Measurements from ENCODE around the gene FXYD3. TPM values are rescaled to one million over a fixed set of nuclear protein-coding genes. Genes with fewer than 3 reads are reported as not detected.

FXYD3 gene
- total and polyA plus RNA-seq, 2 experiments from 2014 or later = 0.81 TPM; not detected in 1

DNA sequence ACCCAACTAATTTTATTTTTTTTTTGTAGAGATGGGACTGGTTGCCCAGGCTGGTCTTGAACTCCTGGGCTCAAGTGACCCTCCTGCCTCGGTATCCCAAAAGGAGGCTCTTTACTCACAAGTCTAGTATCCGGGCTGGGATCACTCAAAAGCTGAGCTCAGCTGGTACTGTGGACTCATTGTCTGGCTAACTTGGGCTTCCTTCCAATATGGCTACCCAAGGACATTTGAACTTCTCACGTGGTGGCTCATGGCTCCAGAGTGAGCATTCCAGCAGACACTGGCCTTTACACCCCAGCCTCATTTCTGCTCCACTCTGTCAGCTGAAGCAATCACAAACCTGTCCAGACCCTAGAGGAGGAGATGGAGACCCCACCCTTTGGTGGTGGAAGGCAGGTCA, 45.2 kb upstream of the FXYD3 start (continued):
- TF ChIP-seq, protein P1, sequence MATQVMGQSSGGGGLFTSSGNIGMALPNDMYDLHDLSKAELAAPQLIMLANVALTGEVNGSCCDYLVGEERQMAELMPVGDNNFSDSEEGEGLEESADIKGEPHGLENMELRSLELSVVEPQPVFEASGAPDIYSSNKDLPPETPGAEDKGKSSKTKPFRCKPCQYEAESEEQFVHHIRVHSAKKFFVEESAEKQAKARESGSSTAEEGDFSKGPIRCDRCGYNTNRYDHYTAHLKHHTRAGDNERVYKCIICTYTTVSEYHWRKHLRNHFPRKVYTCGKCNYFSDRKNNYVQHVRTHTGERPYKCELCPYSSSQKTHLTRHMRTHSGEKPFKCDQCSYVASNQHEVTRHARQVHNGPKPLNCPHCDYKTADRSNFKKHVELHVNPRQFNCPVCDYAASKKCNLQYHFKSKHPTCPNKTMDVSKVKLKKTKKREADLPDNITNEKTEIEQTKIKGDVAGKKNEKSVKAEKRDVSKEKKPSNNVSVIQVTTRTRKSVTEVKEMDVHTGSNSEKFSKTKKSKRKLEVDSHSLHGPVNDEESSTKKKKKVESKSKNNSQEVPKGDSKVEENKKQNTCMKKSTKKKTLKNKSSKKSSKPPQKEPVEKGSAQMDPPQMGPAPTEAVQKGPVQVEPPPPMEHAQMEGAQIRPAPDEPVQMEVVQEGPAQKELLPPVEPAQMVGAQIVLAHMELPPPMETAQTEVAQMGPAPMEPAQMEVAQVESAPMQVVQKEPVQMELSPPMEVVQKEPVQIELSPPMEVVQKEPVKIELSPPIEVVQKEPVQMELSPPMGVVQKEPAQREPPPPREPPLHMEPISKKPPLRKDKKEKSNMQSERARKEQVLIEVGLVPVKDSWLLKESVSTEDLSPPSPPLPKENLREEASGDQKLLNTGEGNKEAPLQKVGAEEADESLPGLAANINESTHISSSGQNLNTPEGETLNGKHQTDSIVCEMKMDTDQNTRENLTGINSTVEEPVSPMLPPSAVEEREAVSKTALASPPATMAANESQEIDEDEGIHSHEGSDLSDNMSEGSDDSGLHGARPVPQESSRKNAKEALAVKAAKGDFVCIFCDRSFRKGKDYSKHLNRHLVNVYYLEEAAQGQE (IDR thresholded peaks at IDR 0.05; ENCODE audit: unreplicated experiment) = no peak
- TF ChIP-seq CREB1 (CRISPR knock-in tag; IDR thresholded peaks at IDR 0.05; ENCODE audit: low read depth) = no peak
- no peak for TF ChIP-seq EZH2phosphoT487 (IDR thresholded peaks at IDR 0.05; ENCODE audit: unreplicated experiment)

DNA sequence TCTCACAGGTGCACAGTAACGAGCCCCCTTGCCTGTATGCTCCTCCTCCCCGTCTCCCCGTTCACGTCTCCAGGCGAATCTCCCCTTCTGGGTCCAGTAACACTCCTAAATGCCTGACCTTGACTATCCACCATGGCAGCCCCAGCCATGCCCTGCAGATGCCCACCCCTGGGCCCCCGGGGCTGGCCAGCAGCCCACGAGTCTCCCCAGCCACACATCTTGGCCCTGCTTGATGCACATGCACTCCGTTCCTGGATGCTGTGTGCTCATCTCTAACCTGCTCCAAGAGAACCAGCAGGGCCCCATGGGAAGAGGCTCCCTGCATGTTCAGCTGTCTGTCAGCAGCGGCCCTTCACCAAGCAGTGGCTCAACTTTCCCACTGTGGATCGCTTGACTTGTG, 42.1 kb upstream of the FXYD3 start:
- Histone ChIP-seq H3K36me3 (ENCODE audit: insufficient read depth) (no peaks in the 10 kb centered on the region), H2AFZ (no peak overlapping the region), H3K9me2 (ENCODE audit: insufficient read depth) (0 out of 2 replicates have a peak, but pooled peaks cover 4% of the 10 kb centered on the region), H3K4me3 (no peak overlapping the region), H3K4me2 (no peak overlapping the region), H4K20me1 (replicated peaks; ENCODE audit: insufficient read depth) (no peaks in the 10 kb centered on the region), H3F3A (replicated peaks; ENCODE audit: low read depth) (peaks cover 11% of the 10 kb centered on the region; the same call in 1 of the 2 replicates), H3K27ac (ENCODE audit: low read depth) (no peak overlapping the region), H3K79me2 (replicated peaks; ENCODE audit: insufficient read depth) (no peaks in the 10 kb centered on the region), H3K4me1 (ENCODE audit: insufficient read depth) (peaks cover 16% of the 10 kb centered on the region), H3K27me3 (ENCODE audit: insufficient read depth) (no peaks in the 10 kb centered on the region)
- H3K36me3 Mint-ChIP-seq (ENCODE audit: low read depth) = no peaks in the 10 kb centered on the region; the same call in 2 of the 3 replicates
- peaks cover 13% of the 10 kb centered on the region for H3K4me1 Mint-ChIP-seq
- H3K27ac Mint-ChIP-seq = no peak overlapping the region
- peaks cover 2% of the 10 kb centered on the region; the same call in 1 of the 3 replicates for H3K9me3 Mint-ChIP-seq
- no peak for ATAC-seq
- peaks cover 18% of the 10 kb centered on the region for H3K27me3 Mint-ChIP-seq (ENCODE audit: insufficient read depth, low read depth, poor library complexity)
- no peak overlapping the region for H3K4me3 Mint-ChIP-seq
- DNase-seq (ENCODE audit: low spot score) = no peak
- TF ChIP-seq EZH2 (IDR thresholded peaks at IDR 0.05; ENCODE audit: low read depth, unreplicated experiment) = no peak
- TF ChIP-seq, protein P2, sequence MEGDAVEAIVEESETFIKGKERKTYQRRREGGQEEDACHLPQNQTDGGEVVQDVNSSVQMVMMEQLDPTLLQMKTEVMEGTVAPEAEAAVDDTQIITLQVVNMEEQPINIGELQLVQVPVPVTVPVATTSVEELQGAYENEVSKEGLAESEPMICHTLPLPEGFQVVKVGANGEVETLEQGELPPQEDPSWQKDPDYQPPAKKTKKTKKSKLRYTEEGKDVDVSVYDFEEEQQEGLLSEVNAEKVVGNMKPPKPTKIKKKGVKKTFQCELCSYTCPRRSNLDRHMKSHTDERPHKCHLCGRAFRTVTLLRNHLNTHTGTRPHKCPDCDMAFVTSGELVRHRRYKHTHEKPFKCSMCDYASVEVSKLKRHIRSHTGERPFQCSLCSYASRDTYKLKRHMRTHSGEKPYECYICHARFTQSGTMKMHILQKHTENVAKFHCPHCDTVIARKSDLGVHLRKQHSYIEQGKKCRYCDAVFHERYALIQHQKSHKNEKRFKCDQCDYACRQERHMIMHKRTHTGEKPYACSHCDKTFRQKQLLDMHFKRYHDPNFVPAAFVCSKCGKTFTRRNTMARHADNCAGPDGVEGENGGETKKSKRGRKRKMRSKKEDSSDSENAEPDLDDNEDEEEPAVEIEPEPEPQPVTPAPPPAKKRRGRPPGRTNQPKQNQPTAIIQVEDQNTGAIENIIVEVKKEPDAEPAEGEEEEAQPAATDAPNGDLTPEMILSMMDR (conservative IDR thresholded peaks at IDR 0.05; ENCODE audit: low read depth in 2 of 2) = no peak
- TF ChIP-seq EZH2phosphoT487 (IDR thresholded peaks at IDR 0.05; ENCODE audit: unreplicated experiment) = no peak
- TF ChIP-seq POLR2AphosphoS5 (IDR thresholded peaks at IDR 0.05; ENCODE audit: low read depth) = no peak
- TF ChIP-seq CREB1 (CRISPR knock-in tag; IDR thresholded peaks at IDR 0.05; ENCODE audit: low read depth) = no peak
- TF ChIP-seq ZNF331 (CRISPR knock-in tag; IDR thresholded peaks at IDR 0.05; ENCODE audit: low read depth) = no peak
- TF ChIP-seq, protein P3, sequence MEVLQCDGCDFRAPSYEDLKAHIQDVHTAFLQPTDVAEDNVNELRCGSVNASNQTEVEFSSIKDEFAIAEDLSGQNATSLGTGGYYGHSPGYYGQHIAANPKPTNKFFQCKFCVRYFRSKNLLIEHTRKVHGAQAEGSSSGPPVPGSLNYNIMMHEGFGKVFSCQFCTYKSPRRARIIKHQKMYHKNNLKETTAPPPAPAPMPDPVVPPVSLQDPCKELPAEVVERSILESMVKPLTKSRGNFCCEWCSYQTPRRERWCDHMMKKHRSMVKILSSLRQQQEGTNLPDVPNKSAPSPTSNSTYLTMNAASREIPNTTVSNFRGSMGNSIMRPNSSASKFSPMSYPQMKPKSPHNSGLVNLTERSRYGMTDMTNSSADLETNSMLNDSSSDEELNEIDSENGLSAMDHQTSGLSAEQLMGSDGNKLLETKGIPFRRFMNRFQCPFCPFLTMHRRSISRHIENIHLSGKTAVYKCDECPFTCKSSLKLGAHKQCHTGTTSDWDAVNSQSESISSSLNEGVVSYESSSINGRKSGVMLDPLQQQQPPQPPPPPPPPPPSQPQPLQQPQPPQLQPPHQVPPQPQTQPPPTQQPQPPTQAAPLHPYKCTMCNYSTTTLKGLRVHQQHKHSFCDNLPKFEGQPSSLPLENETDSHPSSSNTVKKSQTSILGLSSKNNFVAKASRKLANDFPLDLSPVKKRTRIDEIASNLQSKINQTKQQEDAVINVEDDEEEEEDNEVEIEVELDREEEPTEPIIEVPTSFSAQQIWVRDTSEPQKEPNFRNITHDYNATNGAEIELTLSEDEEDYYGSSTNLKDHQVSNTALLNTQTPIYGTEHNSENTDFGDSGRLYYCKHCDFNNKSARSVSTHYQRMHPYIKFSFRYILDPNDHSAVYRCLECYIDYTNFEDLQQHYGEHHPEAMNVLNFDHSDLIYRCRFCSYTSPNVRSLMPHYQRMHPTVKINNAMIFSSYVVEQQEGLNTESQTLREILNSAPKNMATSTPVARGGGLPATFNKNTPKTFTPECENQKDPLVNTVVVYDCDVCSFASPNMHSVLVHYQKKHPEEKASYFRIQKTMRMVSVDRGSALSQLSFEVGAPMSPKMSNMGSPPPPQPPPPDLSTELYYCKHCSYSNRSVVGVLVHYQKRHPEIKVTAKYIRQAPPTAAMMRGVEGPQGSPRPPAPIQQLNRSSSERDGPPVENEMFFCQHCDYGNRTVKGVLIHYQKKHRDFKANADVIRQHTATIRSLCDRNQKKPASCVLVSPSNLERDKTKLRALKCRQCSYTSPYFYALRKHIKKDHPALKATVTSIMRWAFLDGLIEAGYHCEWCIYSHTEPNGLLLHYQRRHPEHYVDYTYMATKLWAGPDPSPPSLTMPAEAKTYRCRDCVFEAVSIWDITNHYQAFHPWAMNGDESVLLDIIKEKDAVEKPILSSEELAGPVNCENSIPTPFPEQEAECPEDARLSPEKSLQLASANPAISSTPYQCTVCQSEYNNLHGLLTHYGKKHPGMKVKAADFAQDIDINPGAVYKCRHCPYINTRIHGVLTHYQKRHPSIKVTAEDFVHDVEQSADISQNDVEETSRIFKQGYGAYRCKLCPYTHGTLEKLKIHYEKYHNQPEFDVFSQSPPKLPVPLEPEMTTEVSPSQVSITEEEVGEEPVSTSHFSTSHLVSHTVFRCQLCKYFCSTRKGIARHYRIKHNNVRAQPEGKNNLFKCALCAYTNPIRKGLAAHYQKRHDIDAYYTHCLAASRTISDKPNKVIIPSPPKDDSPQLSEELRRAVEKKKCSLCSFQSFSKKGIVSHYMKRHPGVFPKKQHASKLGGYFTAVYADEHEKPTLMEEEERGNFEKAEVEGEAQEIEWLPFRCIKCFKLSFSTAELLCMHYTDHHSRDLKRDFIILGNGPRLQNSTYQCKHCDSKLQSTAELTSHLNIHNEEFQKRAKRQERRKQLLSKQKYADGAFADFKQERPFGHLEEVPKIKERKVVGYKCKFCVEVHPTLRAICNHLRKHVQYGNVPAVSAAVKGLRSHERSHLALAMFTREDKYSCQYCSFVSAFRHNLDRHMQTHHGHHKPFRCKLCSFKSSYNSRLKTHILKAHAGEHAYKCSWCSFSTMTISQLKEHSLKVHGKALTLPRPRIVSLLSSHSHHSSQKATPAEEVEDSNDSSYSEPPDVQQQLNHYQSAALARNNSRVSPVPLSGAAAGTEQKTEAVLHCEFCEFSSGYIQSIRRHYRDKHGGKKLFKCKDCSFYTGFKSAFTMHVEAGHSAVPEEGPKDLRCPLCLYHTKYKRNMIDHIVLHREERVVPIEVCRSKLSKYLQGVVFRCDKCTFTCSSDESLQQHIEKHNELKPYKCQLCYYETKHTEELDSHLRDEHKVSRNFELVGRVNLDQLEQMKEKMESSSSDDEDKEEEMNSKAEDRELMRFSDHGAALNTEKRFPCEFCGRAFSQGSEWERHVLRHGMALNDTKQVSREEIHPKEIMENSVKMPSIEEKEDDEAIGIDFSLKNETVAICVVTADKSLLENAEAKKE (CRISPR knock-in tag; IDR thresholded peaks at IDR 0.05) = no peak
- no peak for TF ChIP-seq JUNB (IDR thresholded peaks at IDR 0.05; ENCODE audit: unreplicated experiment)
- no peak for TF ChIP-seq ZNF114 (CRISPR knock-in tag; IDR thresholded peaks at IDR 0.05)

Measured in GM23338 (cell line).